HG02763 (cell line): ENCODE data around the gene FITM1.
"Not testable (repeated sequence)": the region's sequence is repeated elsewhere in the genome, so short reads cannot be mapped to it uniquely, and the experiment has no call there.

Source experiments
- ATAC-seq: cut with Tn5 transposase; IDR thresholded peaks from one replicate; pipeline ENCODE4 v1.9.1; 2021; ENCODE audit warnings: mild to moderate bottlenecking, moderate library complexity; ENCODE audit not compliant: unreplicated experiment

FITM1 gene

GRCh38 chr14:24096545-24097181 is 33.8 kb upstream of the FITM1 start:
- no peak for ATAC-seq

- no peak for ATAC-seq
These were observed 32.1 kb upstream of the FITM1 start for GRCh38 chr14:24098229-24098926.

DNA sequence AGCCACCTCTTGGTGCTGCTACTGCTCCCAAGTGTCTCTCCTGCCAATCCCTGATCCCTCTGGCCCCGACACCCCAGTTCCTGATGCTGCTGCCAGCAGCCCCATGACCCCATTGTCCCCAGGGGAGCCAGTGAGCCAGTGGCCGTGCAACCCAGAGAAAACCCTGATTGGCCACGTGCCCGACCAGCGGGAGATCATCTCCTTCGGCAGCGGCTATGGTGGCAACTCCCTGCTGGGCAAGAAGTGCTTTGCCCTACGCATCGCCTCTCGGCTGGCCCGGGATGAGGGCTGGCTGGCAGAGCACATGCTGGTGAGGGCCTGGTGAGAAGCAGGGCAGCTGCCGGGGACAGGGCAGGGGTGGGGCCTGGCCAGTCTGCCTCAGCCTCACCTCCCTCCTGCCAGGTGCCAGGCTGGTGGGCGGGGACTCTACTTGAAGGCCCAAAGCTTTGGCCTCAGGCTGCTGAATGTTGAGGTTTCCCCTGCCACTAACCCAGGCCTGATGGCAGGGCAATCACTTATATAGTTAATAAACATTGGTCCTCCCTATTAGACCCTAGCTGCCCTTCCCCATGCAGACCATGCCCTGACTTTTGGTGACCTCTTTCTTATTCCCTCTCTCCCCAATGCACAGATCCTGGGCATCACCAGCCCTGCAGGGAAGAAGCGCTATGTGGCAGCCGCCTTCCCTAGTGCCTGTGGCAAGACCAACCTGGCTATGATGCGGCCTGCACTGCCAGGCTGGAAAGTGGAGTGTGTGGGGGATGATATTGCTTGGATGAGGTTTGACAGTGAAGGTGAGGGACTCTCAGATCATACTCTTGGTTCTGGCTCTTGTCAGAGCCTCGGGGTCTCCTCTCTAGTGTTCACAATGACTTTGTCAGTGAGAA is 31.3 kb upstream of the FITM1 start:
- ATAC-seq = no peak

DNA sequence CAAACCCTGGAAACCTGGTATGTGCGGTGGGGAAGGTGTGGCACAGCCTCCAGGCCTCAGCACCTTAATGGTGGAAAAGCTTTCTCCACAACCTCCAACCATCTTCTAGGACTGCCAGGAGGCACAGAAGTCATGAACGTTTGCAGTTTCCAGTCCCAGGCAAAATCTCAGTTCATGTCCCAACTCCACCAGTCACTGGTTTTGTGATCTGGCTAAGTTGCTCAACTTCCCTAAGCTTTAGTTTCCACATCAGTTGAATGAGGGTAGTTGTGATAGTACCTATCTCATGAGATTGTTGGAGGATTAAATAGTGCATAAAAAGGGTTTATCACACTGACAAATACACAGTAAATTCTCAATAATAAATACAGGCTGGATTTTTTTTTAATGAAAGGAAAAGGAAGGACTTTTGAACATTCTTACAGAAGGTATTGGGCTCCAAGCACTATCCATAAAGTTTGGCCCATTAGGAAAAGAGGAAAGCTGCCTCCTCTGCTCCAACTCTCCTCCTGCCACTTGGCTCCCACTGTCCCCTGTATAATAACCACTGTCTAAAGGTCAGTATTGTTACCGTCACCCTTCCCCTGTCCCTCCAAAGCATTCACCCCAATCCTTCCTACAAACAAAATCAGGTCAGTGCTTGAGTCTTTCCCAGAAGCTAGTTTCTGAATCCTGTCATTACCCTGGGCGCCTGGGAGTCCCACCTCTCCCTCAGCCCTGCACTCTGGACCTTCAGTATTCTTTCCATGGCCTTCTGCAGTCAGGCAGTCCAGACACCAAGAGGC is 30.1 kb upstream of the FITM1 start:
- ATAC-seq = no peak

DNA sequence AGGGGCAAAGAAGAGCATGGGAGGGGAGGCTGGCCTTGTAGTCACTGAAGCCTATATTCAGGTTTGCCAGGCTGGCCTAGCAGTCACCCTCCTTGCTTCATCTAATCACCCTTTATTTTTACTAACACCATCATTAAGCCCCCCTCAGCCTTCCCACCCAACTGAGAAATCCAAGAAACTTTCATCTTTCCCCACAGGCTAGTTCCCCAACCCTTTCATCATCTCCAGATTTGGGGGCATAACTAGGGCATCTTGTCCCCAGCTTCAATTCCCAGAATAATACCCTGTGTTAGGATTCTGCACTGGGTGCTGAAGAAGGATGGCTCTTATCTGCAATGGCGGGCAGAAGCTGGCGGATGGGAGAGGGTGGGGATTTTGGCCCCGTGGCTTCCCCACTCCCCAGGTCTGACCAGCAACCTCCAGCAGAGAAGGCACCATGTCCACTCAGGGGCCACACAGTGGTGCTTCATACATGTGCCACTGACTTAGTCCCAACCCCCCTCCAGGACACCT is 29.4 kb upstream of the FITM1 start:
- ATAC-seq = no peak

- ATAC-seq = no peak
These were observed 28.0 kb upstream of the FITM1 start for GRCh38 chr14:24102357-24103048.

GRCh38 chr14:24103451-24103850 is 27.0 kb upstream of the FITM1 start:
- ATAC-seq = no peak

GRCh38 chr14:24105609-24106239 is 24.7 kb upstream of the FITM1 start:
- ATAC-seq = not testable (repeated sequence)

- no peak for ATAC-seq
These were observed 23.7 kb upstream of the FITM1 start for GRCh38 chr14:24106672-24107271.

DNA sequence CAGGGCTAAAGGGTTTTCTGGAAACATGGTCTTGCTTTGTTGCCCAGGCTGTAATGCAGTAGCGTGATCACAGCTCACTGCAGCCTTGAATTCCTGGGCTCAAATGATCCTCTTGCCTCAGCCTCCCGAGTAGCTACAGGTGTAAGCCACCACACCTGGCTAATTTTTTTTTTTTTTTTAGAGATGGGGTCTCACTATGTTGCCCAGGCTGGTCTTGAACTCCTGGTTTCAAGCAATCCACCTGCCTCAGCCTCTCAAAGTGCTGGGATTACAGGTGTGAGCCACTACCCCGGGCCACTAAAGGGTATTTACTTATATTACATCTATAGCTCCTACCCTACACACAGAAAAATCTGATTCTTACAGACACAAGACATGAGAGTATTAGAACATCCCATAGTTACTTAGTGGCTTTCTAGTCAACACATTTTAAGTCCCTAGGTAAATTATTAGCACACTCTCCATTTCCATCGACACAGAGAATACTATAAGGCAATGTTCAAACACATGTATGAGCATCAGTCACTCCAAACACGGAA is 22.1 kb upstream of the FITM1 start:
- ATAC-seq = no peak

DNA sequence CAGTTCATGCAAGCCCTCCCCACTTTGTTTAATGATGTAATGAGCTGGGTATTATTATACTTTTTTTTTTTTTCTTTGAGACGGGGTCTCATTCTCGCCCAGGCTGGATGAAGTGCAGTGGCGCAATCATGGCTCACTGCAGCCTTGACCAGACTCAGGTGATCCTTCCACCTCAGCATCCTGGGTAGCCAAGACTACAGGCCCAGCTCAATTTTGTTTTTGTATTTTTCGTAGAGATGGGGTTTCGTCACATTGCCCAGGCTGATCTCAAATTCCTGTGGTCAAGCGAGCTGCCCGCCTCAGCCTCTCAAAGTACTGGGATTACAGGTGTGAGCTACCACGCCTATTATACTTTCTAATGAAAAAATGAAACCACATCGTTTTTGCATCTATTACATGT is 20.4 kb upstream of the FITM1 start:
- no peak for ATAC-seq

- no peak for ATAC-seq
These were observed 19.9 kb upstream of the FITM1 start for GRCh38 chr14:24110523-24110922.

- ATAC-seq = no peak
These were observed 17.1 kb upstream of the FITM1 start for GRCh38 chr14:24113379-24113800.

GRCh38 chr14:24113801-24114531 is 16.5 kb upstream of the FITM1 start:
- ATAC-seq = peak; percentile 29

GRCh38 chr14:24114532-24115421 is 15.7 kb upstream of the FITM1 start, which contains the start of the genes DCAF11 and NRL:
Gene DCAF11, plus strand, starts transcription at chr14:24114777. Its CDS starts 818 bp downstream, at chr14:24115595.
Gene NRL, minus strand, starts transcription at chr14:24114949. Its CDS starts 32,101 bp downstream, at chr14:24082848.
- ATAC-seq = peak; percentile 79

DNA sequence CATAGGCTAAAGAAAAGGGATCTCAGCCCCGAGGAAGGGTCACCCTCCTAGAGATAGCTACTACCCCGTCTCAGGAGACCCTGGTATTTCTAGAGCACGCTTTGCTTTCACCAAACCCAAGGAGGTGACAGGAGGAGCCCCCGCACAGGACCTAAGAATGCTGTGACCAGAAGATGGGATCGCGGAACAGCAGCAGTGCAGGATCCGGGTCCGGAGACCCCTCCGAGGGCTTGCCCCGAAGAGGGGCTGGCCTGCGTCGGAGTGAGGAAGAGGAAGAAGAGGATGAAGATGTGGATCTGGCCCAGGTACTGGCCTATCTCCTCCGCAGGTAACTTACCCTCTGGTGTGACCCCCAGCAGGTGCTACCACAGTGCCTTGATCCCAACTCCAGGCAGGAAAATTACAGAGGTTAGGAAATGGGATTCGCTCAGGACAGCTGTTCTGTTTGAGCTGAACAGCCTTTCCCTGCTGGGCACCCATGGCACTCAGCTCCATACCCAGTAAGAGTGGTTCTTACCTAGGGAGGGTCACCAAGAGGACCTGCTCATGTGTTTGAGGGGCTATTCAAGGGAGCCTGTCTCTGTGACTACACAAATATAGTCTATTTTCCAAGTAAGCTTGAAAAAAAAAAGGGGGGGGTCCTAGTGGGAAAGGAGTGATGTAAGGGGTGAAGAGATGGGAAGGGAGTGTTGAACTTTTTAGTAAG is 14.9 kb upstream of the FITM1 start:
- ATAC-seq = no peak
